Neuron (in vitro differentiated cells): ENCODE results near the gene GOLGA6L7.
"Not testable (repeated sequence)": the region's sequence is repeated elsewhere in the genome, so short reads cannot be mapped to it uniquely, and the experiment has no call there.

Experiments
- H2AFZ ChIP-seq: one replicate; pipeline ENCODE4 v1.6.1; 2013; ENCODE audit warnings: low read depth, mild to moderate bottlenecking, inconsistent platforms, low read length, moderate library complexity
- H3K27me3 ChIP-seq: one replicate; pipeline ENCODE4 v1.6.1; 2013; ENCODE audit warnings: low read length; ENCODE audit not compliant: insufficient read depth
- H3K36me3 ChIP-seq: one replicate; pipeline ENCODE4 v1.6.1; 2013; ENCODE audit warnings: low read length; ENCODE audit not compliant: insufficient read depth
- H3K4me1 ChIP-seq: one replicate; pipeline ENCODE4 v1.6.1; 2013; ENCODE audit warnings: low read length; ENCODE audit not compliant: insufficient read depth
- H3K4me3 ChIP-seq: 2 replicates; pipeline ENCODE4 v1.5.1; 2013; ENCODE audit warnings: mild to moderate bottlenecking, low read length, moderate library complexity
- H3K9me3 ChIP-seq: one replicate; pipeline ENCODE4 v1.6.1; 2013; ENCODE audit warnings: low read length

Gene GOLGA6L7, protein sequence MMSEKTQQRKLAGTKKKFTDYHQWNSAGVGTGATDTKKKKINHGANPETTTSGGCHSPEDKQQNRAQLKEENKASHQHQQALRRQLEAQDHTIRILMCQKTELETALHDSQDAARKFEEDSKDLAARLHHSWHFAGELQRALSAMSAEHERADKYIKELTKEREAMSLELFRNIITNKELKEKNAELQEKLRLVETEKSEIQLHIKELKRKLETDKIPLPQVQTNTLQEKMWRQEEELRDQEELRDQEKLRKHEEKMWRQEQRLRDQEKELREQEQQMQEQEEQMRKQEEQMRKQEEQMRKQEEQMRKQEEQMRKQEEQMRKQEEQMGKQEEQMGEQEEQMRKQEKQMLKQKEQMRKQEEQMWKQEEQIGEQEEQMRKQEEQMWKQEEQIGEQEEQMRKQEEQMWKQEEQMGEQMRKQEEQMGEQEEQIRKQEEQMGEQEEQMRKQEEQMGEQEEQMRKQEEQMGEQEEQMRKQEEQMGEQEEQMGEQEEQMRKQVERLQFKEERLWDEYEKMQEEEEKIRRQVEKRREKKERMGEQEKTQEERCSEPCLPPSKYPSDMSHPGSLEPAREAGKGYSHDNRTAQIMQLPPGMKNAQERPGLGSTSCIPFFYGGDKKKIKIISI

DNA sequence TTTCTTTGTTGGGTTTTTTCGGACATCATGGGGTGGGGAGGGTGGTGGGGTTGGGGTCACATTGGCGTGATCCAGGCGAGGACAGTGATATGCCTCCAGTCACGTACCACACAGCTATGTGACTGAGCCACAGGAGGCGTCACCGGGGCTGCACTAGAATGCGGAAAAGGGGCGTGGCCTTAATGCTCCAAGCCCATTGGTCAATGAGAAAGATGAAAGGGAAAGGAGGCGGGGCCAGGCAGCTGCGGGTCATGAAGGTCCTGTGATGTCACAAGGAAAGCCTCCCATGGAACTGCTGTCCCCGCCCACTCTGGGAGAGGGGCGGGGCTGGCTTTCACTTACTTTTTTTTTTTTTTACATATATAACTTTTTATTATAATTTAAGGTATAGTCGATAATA, at the start of gene GOLGA6L7:
TSS of gene GOLGA6L7 (minus strand) at position 124 of the 400 bp plus-strand sequence. CDS start at position 29, 95 bp downstream.
- H3K27me3 ChIP-seq, H3K36me3 ChIP-seq, H3K4me3 ChIP-seq, H2AFZ ChIP-seq, H3K4me1 ChIP-seq, H3K9me3 ChIP-seq: not testable (repeated sequence)

DNA sequence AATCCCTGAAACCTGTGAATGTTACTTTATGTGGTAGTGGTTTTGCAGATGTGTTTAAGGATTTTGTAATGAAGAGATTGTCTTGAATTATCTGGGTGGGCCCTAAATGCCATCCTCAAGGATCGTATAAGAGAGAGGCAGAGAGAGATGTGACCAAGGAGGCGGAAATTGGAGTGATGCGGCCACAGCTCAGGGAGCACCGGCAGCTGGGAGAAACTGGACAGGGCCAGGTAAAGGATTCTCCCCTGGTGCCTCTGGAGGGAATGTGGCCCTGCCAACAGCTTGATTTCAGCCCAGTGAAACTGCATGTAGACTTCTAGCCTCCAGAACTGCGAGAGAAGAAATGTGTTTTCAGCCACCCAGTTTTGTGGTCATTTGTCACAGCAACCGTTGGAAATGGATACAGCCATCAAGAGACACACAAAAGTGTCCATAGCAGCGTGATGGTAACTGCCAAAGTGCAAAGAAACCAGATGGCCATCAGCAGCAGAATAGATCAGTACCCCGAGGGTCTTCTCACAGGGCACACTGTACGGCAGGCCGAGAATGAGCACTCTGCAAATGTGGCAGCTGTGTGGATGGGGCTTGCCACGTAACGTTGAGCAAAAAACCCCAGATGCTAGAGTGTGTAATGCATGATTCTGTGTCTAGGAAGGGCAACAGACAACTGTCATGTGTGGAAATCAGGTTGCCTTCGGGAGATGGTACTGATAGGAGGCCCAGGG, 49.6 kb upstream of the GOLGA6L7 start:
- Histone ChIP-seq H3K9me3 (peaks cover 27% of the 10 kb centered on the region), H3K4me1 (no peaks in the 10 kb centered on the region), H2AFZ (no peak overlapping the region), H3K4me3 (no peak overlapping the region), H3K36me3 (no peaks in the 10 kb centered on the region), H3K27me3 (no peaks in the 10 kb centered on the region)

DNA sequence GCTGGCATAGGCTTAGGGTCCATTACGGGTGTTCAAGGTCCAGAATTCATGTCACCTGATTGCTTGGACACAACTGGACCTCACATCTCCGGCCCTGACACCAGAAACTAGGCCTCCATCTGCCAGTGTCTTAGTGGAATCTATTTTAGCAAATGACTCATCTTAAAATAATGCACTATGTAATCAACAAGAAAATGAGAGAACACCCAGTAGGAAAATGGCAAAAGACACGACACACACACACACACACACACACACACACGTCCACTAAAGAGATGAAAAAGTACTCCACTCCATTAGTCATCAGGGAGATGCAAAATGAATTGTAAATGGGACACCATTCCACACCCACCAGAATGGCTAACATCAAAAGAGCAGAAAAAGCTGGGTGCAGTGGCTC, 48.5 kb upstream of the GOLGA6L7 start:
- H3K9me3 ChIP-seq = peaks cover 27% of the 10 kb centered on the region
- H3K27me3 ChIP-seq = no peaks in the 10 kb centered on the region
- no peak overlapping the region for H2AFZ ChIP-seq
- H3K4me1 ChIP-seq = no peaks in the 10 kb centered on the region
- H3K4me3 ChIP-seq = no peak overlapping the region
- no peaks in the 10 kb centered on the region for H3K36me3 ChIP-seq

DNA sequence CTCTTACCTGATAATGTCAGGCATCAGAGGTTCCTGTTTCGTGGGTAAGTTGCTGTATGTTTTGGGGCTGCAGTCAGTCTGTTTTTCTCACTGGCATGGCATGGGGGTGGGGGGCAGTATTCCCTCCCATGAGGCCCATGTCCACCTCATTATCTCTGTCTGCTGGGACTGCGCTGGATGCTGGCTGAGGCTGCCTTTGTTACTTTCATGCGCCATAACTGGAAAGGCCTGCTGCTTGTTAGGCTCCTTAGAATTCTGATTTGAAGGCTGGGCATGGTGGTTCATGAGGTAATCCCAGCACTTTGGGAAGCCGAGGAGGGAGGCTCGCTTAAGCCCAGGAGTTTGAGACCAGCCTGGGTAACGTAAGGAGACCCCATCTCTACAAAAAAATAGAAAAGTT, 47.1 kb upstream of the GOLGA6L7 start:
- no peaks in the 10 kb centered on the region for H3K4me1 ChIP-seq
- H3K9me3 ChIP-seq = peaks cover 27% of the 10 kb centered on the region
- no peak overlapping the region for H3K4me3 ChIP-seq
- H2AFZ ChIP-seq = no peak overlapping the region
- no peaks in the 10 kb centered on the region for H3K27me3 ChIP-seq
- no peaks in the 10 kb centered on the region for H3K36me3 ChIP-seq

DNA sequence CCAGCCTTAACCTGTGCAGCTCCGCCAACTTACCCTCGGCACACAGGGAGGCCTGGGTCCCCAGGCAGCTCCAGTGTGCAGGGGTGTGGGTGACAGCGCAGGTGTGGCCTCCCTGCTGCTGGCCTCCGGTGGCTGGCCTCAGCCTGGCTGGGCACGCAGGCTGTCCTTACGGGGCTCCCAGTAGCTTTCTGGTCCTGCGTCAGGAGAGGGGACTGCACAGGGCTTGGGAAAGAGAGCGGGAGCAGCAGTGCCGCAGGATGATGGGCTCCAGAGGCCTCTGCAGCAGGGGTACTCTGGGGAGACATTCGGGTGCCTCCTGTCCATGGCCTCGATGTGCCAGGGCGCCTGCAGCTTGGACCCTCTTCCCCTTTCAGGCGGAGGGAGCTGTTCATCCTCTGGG, 46.7 kb upstream of the GOLGA6L7 start:
- H2AFZ ChIP-seq = no peak overlapping the region
- H3K4me3 ChIP-seq = no peak overlapping the region
- H3K4me1 ChIP-seq = no peaks in the 10 kb centered on the region
- no peaks in the 10 kb centered on the region for H3K36me3 ChIP-seq
- H3K9me3 ChIP-seq = peaks cover 27% of the 10 kb centered on the region
- no peaks in the 10 kb centered on the region for H3K27me3 ChIP-seq

DNA sequence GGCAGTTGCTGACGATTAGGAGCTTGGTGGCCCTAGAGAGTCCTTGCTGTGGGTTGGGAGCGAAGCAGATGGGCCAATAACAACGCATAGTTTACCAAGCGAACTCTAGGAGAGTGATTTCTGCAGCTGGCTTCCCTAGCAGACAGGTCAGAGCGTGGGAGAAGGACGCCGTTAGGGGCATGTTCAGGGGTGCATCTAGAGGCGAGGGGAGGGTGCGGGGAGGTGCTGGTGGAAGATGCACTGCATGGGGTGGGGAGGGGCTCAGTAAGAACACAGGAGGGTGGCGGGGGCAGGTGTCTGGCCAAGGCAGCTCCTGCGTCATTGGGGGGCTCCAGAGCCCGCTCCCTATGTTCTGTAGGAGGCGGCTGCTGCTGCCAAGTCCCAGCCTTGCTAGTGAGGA, 46.2 kb upstream of the GOLGA6L7 start:
- H3K4me1 ChIP-seq = no peaks in the 10 kb centered on the region
- H3K36me3 ChIP-seq = no peaks in the 10 kb centered on the region
- peaks cover 27% of the 10 kb centered on the region for H3K9me3 ChIP-seq
- H3K4me3 ChIP-seq = no peak overlapping the region
- H2AFZ ChIP-seq = no peak overlapping the region
- H3K27me3 ChIP-seq = no peaks in the 10 kb centered on the region

DNA sequence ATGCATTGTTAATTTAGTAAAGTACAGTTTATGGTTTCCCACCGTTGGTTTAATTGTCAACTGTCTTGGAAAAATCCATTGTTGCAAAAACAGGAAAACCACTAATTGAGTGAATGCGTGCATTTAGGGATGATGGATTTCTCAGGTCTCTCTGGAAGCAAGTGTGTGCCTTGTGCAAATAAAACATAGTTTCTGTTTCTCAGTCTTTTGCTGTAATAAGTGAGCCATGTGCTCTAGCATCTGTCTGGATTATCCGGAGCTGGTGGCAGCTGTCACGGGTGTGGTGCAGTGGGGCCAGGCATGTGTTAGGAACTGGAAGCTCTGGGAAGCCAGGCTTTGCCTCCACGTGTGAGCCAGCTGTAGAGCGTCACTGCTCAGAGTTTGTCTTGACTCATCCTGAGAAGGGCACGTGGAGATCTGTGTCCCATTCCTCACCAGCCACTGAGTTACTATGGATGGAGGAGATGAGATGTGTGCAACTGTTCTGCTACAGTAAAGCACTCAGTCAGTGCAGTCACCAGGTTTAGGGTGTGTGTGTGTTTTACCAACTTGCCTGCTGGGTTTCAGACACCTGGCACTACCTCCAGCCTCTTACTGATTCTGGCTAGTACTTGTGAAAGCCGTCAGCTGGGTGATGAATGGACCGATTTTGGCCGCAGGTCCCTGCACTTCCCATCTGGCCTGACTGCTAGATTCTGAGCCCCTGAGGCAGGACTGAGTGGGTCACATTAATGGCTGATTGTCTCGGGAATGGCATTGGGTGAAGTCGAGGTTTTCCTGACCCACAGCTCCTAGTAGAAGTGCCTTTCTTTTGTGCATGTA, 44.6 kb upstream of the GOLGA6L7 start:
- H2AFZ ChIP-seq = no peak overlapping the region
- no peaks in the 10 kb centered on the region for H3K36me3 ChIP-seq
- H3K9me3 ChIP-seq = peaks cover 17% of the 10 kb centered on the region
- H3K4me1 ChIP-seq = no peaks in the 10 kb centered on the region
- H3K4me3 ChIP-seq = no peak overlapping the region
- no peaks in the 10 kb centered on the region for H3K27me3 ChIP-seq

DNA sequence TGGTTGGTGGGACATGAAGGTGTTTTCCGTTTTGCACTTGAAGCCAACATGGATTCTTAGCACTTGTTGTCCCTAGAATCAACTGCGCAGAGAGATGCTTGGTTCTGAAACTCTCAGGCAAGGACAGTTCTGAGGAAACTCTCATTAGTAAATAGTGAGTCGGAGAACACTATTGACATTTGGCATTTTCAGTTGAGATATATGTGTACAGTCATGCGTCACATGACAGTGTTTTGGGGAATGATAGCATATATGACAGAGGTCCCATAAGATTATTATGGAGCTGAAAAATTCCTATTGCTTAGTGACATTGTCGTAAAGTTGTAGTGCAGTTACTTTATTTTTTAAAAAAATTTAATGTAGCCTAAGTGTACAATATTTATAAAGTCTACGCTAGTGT, 43.1 kb upstream of the GOLGA6L7 start:
- Histone ChIP-seq H3K9me3 (peaks cover 11% of the 10 kb centered on the region), H3K4me3 (no peak overlapping the region), H3K27me3 (no peaks in the 10 kb centered on the region), H2AFZ (no peak overlapping the region), H3K4me1 (peaks cover 10% of the 10 kb centered on the region), H3K36me3 (no peaks in the 10 kb centered on the region)

DNA sequence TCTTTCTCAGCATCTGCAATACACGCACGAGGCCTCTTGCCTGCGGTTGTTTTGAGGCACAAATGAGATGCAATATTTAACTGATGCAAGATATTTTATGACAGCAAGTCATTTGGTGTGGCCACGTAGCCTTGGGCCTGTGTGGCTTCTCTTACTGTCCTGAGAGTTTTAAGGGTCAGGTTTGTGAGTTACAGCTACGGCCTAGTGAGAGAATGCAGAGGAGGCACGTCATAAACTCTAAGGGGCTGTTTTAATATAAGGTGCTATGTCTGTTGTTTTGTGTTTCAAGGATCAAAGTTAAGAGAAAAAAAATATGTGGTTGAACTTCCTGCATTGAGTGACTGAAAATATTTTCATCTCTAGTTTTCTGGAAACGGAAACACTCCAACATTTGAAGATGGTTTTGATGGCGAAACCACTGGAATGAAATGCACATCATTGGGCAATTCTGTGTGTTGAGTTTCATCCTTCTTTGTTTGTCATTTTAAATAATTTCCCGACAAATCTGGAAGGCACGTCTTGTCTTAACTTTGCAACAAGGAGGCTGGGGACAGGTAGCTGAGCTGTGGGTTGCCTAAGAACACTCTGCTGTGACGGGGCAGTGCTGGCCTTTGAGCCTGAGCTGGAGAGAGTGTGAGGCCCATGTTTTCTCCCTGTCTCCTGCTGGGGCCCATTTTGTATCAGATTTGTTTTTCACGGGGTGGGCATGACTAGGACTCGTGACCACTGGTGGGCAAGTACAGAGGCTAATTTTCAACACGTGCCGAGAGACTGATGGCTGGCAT, 42.5 kb upstream of the GOLGA6L7 start:
- no peak overlapping the region for H3K4me3 ChIP-seq
- no peak overlapping the region for H2AFZ ChIP-seq
- no peaks in the 10 kb centered on the region for H3K36me3 ChIP-seq
- peaks cover 10% of the 10 kb centered on the region for H3K4me1 ChIP-seq
- peaks cover 11% of the 10 kb centered on the region for H3K9me3 ChIP-seq
- H3K27me3 ChIP-seq = no peaks in the 10 kb centered on the region

DNA sequence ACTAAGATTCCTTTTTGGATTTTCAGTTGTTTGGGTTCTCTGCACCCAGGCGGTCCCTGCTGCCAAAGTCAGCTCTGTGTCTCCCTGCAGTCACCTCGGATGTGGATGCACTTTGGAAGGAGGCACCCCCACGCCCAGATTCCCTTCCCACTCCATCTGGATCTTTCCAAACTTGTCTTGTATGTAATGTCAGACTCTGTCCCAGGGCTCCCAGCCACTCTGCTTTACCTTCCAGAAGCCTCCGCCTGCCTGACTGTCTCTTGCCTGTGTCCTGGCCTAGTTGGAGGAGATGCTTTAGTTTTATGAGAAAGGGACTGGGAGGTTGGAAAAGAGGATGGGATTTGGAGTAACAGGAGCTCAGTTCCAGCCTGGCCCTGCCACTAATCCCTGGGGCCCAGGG, 41.8 kb upstream of the GOLGA6L7 start:
- H2AFZ ChIP-seq, H3K27me3 ChIP-seq, H3K4me3 ChIP-seq, H3K9me3 ChIP-seq, H3K36me3 ChIP-seq: not testable (repeated sequence)
- H3K4me1 ChIP-seq = peaks cover 10% of the 10 kb centered on the region

DNA sequence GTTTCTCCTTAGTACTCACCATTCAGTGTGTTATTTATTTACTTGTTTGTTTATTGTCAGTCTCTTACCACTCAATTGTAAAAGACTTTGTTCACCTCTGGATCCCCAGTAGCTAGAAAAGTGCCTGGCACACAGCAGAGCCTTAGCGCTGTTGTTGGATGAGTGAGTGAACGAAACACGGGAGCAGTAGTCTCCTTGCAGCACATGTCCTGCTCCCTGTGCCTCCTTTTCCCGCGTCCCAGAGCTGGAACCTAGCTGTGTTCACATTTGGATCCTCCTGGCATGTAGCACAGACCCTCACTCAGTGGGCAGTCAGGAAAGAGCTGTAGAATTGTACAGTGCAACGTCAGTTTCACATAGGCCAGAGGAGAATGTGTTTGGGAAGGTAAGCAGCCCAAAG, 41.4 kb upstream of the GOLGA6L7 start:
- H2AFZ ChIP-seq = not testable (repeated sequence)

DNA sequence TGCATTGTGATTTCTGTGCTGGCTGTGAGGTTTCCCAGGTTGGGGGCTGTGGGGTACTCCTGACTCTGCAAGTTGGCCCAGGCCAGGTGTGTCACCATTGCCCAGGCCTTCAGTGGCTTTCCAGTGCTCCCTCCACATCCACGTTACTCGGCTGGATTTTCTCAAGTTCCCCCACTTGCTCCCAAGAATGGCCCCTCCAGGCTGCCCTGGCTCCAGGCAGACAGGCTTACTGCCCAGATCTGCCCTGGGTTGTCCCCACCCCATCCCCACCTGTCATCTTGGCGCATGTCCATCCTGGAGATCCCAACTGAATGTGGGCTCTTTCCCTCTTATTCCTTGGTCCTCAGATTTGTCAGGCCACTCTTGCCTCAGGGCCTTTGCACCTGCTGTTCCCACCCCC, 40.9 kb upstream of the GOLGA6L7 start:
- Histone ChIP-seq H3K4me1 (peaks cover 18% of the 10 kb centered on the region), H2AFZ (no peak overlapping the region), H3K9me3 (peaks cover under 1% of the 10 kb centered on the region), H3K27me3 (no peaks in the 10 kb centered on the region), H3K4me3 (no peak overlapping the region), H3K36me3 (no peaks in the 10 kb centered on the region)

More for the DNA sequence above, 41.4 kb upstream of the GOLGA6L7 start:
- H3K36me3 ChIP-seq, H3K4me3 ChIP-seq, H3K9me3 ChIP-seq, H3K27me3 ChIP-seq: not testable (repeated sequence)
- H3K4me1 ChIP-seq = peaks cover 15% of the 10 kb centered on the region
